Activated CD4-positive, alpha-beta T cell treated with anti-CD3 and anti-CD28 coated beads, Interleukin-2, amount 10 ng/mL, durations not matched to agents 7 days and 5 days (primary cell): ENCODE results near the gene ELK3. TPM values are rescaled to one million over a fixed set of nuclear protein-coding genes. Genes with fewer than 3 reads are reported as not detected.
"Not testable (repeated sequence)": the region's sequence is repeated elsewhere in the genome, so short reads cannot be mapped to it uniquely, and the experiment has no call there.

Experiments used
- CTCF ChIA-PET: fragments of 350-600 bp; sonication (Branson Sonifier 250); formaldehyde crosslinking; loops from one replicate; lab custom pipeline; 2021; ENCODE audit warnings: antibody characterized with exemption; lab: Charles Lee
- POLR2A ChIA-PET: fragments of 350-600 bp; sonication (Branson Sonifier 250); formaldehyde crosslinking; loops from one replicate; lab custom pipeline; 2021; ENCODE audit warnings: antibody characterized with exemption; lab: Charles Lee
- DNase-seq: peaks from one replicate; pipeline ENCODE4 v3.0.0-alpha.2; 2020
- H3K27ac Mint-ChIP-seq: one replicate; pipeline ENCODE4 v1.8.0; 2021; ENCODE audit warnings: mild to moderate bottlenecking, moderate library complexity, mixed read lengths
- H3K27me3 Mint-ChIP-seq: one replicate; pipeline ENCODE4 v1.8.0; 2021; ENCODE audit warnings: mixed read lengths
- H3K36me3 Mint-ChIP-seq: one replicate; pipeline ENCODE4 v1.8.0; 2021; ENCODE audit warnings: low read depth, mixed read lengths
- H3K4me1 Mint-ChIP-seq: one replicate; pipeline ENCODE4 v1.8.0; 2021; ENCODE audit warnings: mixed read lengths
- H3K4me3 Mint-ChIP-seq: one replicate; pipeline ENCODE4 v1.8.0; 2021; ENCODE audit warnings: mild to moderate bottlenecking, moderate library complexity, mixed read lengths
- H3K9me3 Mint-ChIP-seq: one replicate; pipeline ENCODE4 v1.8.0; 2021; ENCODE audit warnings: mixed read lengths
- total RNA-seq, 2 experiments: library from RNA; stranded (reverse); gene quantifications; one replicate each; pipeline ENCODE4 v1.2.3, GENCODE V29; 2021

The ELK3 gene
- total RNA-seq, 2 experiments from 2014 or later, result 27.3 to 33.9 TPM

- CTCF ChIA-PET, result interaction anchor here (1.1 kb wide), 1 partner anchor 13 kb away, joined by 3 read pairs; no protein-coding TSS in a partner anchor
- no peaks in the 10 kb centered on the region for H3K27me3 Mint-ChIP-seq
- H3K4me1 Mint-ChIP-seq, result peaks cover 20% of the 10 kb centered on the region
- H3K27ac Mint-ChIP-seq, result no peak overlapping the region
- POLR2A ChIA-PET, result no interaction called here
- peaks cover 21% of the 10 kb centered on the region for H3K36me3 Mint-ChIP-seq
- DNase-seq, result no peak
- no peak overlapping the region for H3K4me3 Mint-ChIP-seq
- H3K9me3 Mint-ChIP-seq, result no peaks in the 10 kb centered on the region
Observed at GRCh38 chr12:96313606-96314005, 119.4 kb downstream of the ELK3 start.

GRCh38 chr12:96314723-96315122 lies 120.5 kb downstream of the ELK3 start:
- no peak for DNase-seq
- Mint-ChIP-seq H3K36me3 (peaks cover 15% of the 10 kb centered on the region), H3K27ac (no peak overlapping the region), H3K4me1 (peaks cover 15% of the 10 kb centered on the region), H3K27me3 (no peaks in the 10 kb centered on the region), H3K4me3 (no peak overlapping the region), H3K9me3 (no peaks in the 10 kb centered on the region)
- ChIA-PET POLR2A (no interaction called here), CTCF (interaction anchor here (0.7 to 1.4 kb wide), 2 partner anchors 29 to 59 kb away, joined by 3 to 4 read pairs; no protein-coding TSS in a partner anchor)

- peaks cover 15% of the 10 kb centered on the region for H3K4me1 Mint-ChIP-seq
- H3K9me3 Mint-ChIP-seq, CTCF ChIA-PET, H3K27me3 Mint-ChIP-seq, POLR2A ChIA-PET: not testable (repeated sequence)
- peak; percentile 26 for DNase-seq
- H3K4me3 Mint-ChIP-seq, result peak overlapping the region; percentile 87
- H3K27ac Mint-ChIP-seq, result peak overlapping the region; percentile 92
- peaks cover 13% of the 10 kb centered on the region for H3K36me3 Mint-ChIP-seq
Observed at GRCh38 chr12:96315741-96316481, 121.7 kb downstream of the ELK3 start.

- H3K27me3 Mint-ChIP-seq, H3K9me3 Mint-ChIP-seq, POLR2A ChIA-PET, DNase-seq, H3K27ac Mint-ChIP-seq, H3K4me3 Mint-ChIP-seq, CTCF ChIA-PET: not testable (repeated sequence)
- Mint-ChIP-seq H3K4me1 (peaks cover 15% of the 10 kb centered on the region), H3K36me3 (peaks cover 20% of the 10 kb centered on the region)
Observed at GRCh38 chr12:96317801-96318200, 123.6 kb downstream of the ELK3 start.

Other genes starting within 250 kb of the ELK3 start
- gene HAL, start 198.0 kb upstream of the ELK3 start, total RNA-seq, result under 1 TPM; 0.44 to 0.69 TPM
- 10 to 100 TPM; 55.8 to 56.2 TPM for gene LTA4H, start 158.8 kb upstream of the ELK3 start, total RNA-seq
- 10 to 100 TPM; 38.7 to 43.5 TPM for gene CDK17, start 206.1 kb downstream of the ELK3 start, total RNA-seq